GM19468 (cell line): Measurements from ENCODE around the gene ZCCHC18.

ENCODE experiments used
- ATAC-seq: cut with Tn5 transposase; IDR thresholded peaks from one replicate; pipeline ENCODE4 v1.9.1; 2021; ENCODE audit warnings: mild to moderate bottlenecking, moderate library complexity, moderate number of reproducible peaks; ENCODE audit not compliant: unreplicated experiment; ENCODE audit errors: extremely low read depth

ZCCHC18 gene

GRCh38 chrX:104126856-104127255 lies 14.5 kb downstream of the ZCCHC18 start:
- no peak for ATAC-seq

GRCh38 chrX:104130808-104131207 lies 18.5 kb downstream of the ZCCHC18 start:
- ATAC-seq, result no peak

- ATAC-seq, result no peak
These were observed 22.4 kb downstream of the ZCCHC18 start for GRCh38 chrX:104134583-104135261.

- no peak for ATAC-seq
These were observed 23.4 kb downstream of the ZCCHC18 start for GRCh38 chrX:104135677-104136076.

DNA sequence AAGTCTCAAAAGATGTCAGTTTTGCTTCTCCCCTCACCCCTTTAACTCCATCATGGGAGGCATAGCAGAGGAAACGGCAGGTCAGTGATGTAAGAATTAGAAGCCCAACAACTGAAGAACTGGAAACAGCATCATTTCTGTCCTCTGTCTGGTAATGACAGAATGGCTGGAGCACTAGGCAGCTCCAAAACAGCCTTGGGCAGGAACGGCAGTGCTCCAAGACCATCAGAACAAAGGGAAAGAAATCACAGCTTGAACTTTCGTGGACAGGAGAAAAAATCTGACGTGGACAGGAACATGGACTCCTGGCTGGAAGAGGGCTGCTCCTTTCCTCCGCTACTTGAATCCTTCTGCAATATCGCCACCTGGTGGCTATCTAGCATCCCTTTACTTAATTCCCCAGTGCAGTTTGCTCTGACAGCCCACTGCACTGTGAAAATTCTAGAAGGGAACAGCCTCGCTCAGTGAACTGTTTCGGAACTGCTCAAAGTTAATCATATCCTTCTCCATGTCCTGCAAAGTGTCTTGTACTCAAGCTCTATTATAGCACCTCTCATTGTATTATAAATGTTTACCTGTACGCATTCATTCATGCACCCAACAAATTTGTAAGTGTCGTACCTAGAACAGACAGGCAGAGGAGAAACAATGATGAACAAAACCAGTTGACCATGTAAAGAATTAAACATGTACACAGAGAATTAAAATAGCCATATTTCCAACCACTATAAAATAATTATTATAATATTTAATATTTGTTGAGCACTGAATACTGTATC lies 24.1 kb downstream of the ZCCHC18 start:
- ATAC-seq, result peak; percentile 87

DNA sequence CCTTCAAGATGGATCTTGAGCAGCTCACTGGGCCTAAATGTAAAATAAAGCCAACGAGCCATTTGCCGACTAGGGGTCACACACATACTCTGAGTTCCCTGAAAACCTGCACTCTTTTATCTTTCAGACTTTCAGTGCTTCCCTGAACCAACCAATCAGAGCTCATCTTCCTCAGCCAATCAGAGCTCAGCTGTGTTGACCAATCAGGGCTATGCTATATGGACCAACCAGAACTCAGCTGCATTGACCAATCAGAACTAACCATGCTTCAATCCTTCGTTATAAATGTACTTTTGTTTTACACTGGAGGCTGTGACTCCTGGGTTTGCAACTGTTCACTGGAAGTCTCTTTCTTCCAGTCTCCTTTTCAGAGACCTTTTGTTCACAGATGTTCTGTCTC lies 25.2 kb downstream of the ZCCHC18 start:
- ATAC-seq, result no peak

DNA sequence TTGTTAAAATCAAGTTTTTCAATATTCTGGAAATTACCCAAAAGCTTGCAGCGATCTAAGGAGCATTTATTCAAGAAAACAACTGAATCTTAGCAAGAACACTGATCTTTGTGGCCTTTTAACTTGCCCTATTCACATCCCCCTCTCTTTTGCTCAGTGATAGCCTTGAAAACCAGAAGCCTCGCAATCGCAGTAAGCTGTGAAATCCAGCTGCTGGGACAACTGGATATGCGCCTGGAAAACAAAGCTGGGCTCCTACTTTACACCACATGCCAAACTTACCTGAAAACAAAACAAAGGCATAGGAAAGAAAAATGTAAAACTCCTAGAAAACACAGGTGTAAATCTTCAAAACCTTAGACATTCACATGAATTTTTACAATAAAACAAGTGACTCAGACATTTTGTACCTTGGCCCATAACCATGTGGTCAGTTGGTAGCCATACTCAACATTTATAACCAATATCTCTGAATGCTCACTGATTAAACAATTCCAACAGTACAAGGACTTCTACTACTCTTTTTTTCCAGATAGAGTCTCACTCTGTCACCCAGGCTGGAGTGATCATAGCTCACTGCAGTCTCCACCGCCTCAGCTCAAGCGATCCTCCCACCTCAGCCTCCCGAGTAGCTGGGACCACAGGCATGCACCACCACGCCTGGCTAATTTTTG lies 28.9 kb downstream of the ZCCHC18 start:
- no peak for ATAC-seq

DNA sequence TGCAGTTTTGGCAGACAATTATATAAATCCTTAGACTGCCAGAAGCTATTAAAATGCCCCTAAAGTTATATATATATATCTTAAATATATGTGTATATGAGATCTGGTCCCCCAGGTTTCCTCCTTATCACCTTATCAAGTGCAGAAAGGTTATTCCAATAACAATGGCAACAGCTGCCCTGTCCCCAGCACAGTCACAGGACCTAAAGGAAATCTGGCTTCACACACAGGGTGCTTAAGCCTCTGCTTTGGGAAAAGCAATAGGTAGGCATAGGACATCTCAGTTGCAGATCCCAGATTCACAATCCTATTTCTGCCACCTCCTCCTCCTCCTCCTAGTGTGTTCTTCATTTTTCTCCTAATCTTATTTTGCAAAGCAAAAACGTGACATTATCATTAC lies 38.7 kb downstream of the ZCCHC18 start:
- ATAC-seq, result no peak

DNA sequence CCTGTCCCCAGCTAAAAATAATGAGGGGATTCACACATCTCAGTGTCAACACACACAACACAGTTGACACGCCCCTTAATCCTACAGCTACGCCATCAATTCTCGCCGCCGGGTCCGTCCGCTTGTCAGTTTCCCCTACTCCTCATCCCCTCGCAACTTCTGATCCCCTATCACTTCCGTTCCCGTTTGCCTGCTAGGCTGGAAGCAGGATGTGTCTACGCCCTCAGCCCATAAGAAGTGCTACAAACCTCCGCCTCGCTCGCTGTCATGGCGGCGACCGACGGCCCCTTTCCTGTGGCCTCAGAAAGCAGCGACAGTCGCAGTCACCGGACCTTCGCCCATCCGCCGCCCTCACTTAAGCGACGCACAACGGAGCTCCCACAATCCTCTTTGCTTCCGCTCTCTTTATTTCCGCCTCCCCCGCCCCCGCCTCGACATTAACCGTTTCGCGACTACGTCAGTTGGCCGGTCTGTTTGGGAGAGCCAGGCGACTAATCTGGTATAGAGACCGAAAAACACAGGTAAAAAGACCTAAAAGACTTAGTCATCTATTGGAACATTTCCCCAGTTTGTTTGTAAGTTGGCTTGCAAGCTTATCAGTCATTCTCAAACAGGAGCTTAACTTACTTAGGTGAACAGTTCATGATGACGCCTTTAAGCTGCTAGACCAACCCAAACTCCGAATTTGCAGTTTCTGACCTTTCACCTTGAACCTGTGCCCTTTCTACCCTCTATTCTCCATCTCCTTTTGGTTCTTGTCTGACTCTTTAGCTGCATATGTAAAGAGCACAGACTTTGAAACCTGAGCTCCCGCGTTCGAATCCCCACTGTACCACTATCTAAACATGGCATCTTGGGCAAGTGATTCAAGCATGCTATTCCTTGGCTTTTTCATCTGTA lies 44.6 kb downstream of the ZCCHC18 start, which contains the start of gene SLC25A53:
SLC25A53 (minus strand) TSS at position 380 of the 900 bp plus-strand sequence. CDS start 51,752 bp downstream, outside the sequence.
- peak; percentile 89 for ATAC-seq
